HCT116 (cell line): ENCODE measurements around the gene CPA5. TPM values are rescaled to one million over a fixed set of nuclear protein-coding genes. Genes with fewer than 3 reads are reported as not detected.

Source experiments
- ATAC-seq: fragments of 200-7000 bp; cut with Tn5 transposase; 2 replicates; pipeline ENCODE4 v1.9.1; 2020; ENCODE audit warnings: mild to moderate bottlenecking, moderate library complexity
- BruUV-seq: library from RNA; stranded (reverse); fragments of 400-500 nt; replicated peaks from 2 replicates; lab custom pipeline; 2021; lab: Mats Ljungman, UMichigan
- CTCF ChIA-PET: fragments of 300-600 bp; sonication (Branson Sonifier 250); formaldehyde crosslinking; loops from one replicate; lab custom pipeline; 2021; ENCODE audit warnings: antibody characterized with exemption; lab: Charles Lee
- POLR2A ChIA-PET: fragments of 300-600, 350-600 bp; sonication (Branson Sonifier 250); formaldehyde crosslinking; loops from one replicate; lab custom pipeline; 2021; ENCODE audit warnings: antibody characterized with exemption; lab: Charles Lee
- RAD21 ChIA-PET, 2 experiments: fragments of 300-600 bp; sonication (Branson Sonifier 250); formaldehyde crosslinking; loops; one replicate each; lab custom pipeline; 2023; ENCODE audit warnings: low total read pairs in 2 of 2; ENCODE audit not compliant: uncharacterized antibody in 2 of 2, unreplicated experiment in 2 of 2, low non-redundant PET in 1 of 2; lab: Charles Lee
- DNase-seq: peaks from one replicate; pipeline ENCODE4 v3.0.0-alpha.2; 2010; ENCODE audit warnings: low read depth, low spot score
- H2AFZ ChIP-seq: fragments of 200-600 bp; shearing (Covaris generic), sonication (generic); 2 replicates; pipeline ENCODE4 v1.6.1; 2017; ENCODE audit warnings: low read depth, mixed run types, mixed read lengths, antibody characterized with exemption, low read length; ENCODE audit not compliant: poor library complexity, severe bottlenecking
- H3K27ac ChIP-seq: 2 replicates; pipeline ENCODE4 v1.5.1; 2012; ENCODE audit warnings: low read depth, low read length
- H3K27me3 ChIP-seq: fragments of 200-600 bp; sonication (generic); 2 replicates; pipeline ENCODE4 v1.6.1; 2016; ENCODE audit warnings: mixed run types, low read length, mixed read lengths; ENCODE audit not compliant: insufficient read depth
- H3K36me3 ChIP-seq, 2 experiments: fragments of 200-500 bp in 1 of 2; fragments of 200-600 bp in 1 of 2; sonication (Bioruptor generic) in 1 of 2; sonication (generic) in 1 of 2; 2 replicates each; pipeline versions ENCODE4 v1.5.1 to v1.6.1; 2014 to 2016; ENCODE audit warnings: low read length in 2 of 2, inconsistent platforms in 1 of 2, mixed read lengths in 1 of 2, mixed run types in 1 of 2; ENCODE audit not compliant: insufficient read depth in 2 of 2, control insufficient read depth in 1 of 2
- H3K4me1 ChIP-seq, 2 experiments: fragments of 200-600 bp in 1 of 2; sonication (generic) in 1 of 2; 2 replicates each; pipeline versions ENCODE4 v1.5.1 to v1.6.1; 2012 to 2017; ENCODE audit warnings: low read length in 2 of 2, inconsistent platforms in 1 of 2, mild to moderate bottlenecking in 1 of 2, mixed read lengths in 1 of 2, mixed run types in 1 of 2, moderate library complexity in 1 of 2; ENCODE audit not compliant: insufficient read depth in 2 of 2, control insufficient read depth in 1 of 2
- H3K4me2 ChIP-seq: fragments of 200-600 bp; sonication (generic); 2 replicates; pipeline ENCODE4 v1.6.1; 2017; ENCODE audit warnings: mixed run types, low read length, mixed read lengths
- H3K4me3 ChIP-seq, 2 experiments: fragments of 200-600 bp in 1 of 2; sonication (generic) in 1 of 2; replicated peaks in 1 of 2; 2 replicates each; pipeline ENCODE4 v1.5.1; 2011 to 2016; ENCODE audit warnings: low read length in 2 of 2, control low read depth in 1 of 2, low read depth in 1 of 2, mild to moderate bottlenecking in 1 of 2, mixed read lengths in 1 of 2, mixed run types in 1 of 2
- H3K79me2 ChIP-seq: fragments of 200-600 bp; sonication (generic); 2 replicates; pipeline ENCODE4 v1.6.1; 2017; ENCODE audit warnings: mild to moderate bottlenecking, mixed run types, low read length, moderate library complexity, mixed read lengths; ENCODE audit not compliant: insufficient read depth
- H3K9ac ChIP-seq: fragments of 200-600 bp; sonication (generic); 2 replicates; pipeline ENCODE4 v1.6.1; 2016; ENCODE audit warnings: low read length, mixed read lengths
- H3K9me2 ChIP-seq: fragments of 200-600 bp; sonication (generic), shearing (Covaris generic); 2 replicates; pipeline ENCODE4 v1.6.1; 2017; ENCODE audit warnings: mixed run types, mild to moderate bottlenecking, moderate library complexity; ENCODE audit not compliant: insufficient read depth
- H3K9me3 ChIP-seq, 2 experiments: fragments of 200-500 bp in 1 of 2; fragments of 200-600 bp in 1 of 2; sonication (Bioruptor generic) in 1 of 2; sonication (generic) in 1 of 2; 2 replicates each; pipeline ENCODE4 v1.6.1; 2014 to 2017; ENCODE audit warnings: low read length in 2 of 2, mixed read lengths in 2 of 2, inconsistent platforms in 1 of 2, low read depth in 1 of 2, mild to moderate bottlenecking in 1 of 2, mixed run types in 1 of 2, moderate library complexity in 1 of 2; ENCODE audit not compliant: control insufficient read depth in 1 of 2, insufficient read depth in 1 of 2
- H4K20me1 ChIP-seq: fragments of 200-600 bp; sonication (generic), shearing (Covaris generic); 2 replicates; pipeline ENCODE4 v1.6.1; 2017; ENCODE audit warnings: mixed run types, mild to moderate bottlenecking, moderate library complexity; ENCODE audit not compliant: insufficient read depth
- CBX3 ChIP-seq: IDR thresholded peaks from 2 replicates; pipeline ENCODE4 v1.6.1; 2012; ENCODE audit warnings: low read depth
- CTCF ChIP-seq, 3 experiments: fragments of 200-600 bp in 1 of 3; sonication (generic) in 1 of 3; IDR thresholded peaks in 2 of 3; conservative IDR thresholded peaks in 1 of 3; 2 replicates each; pipeline ENCODE4 v1.5.1; 2012 to 2017; ENCODE audit warnings: low read depth in 2 of 3, low read length in 2 of 3, antibody characterized with exemption in 1 of 3, borderline replicate concordance in 1 of 3, control low read depth in 1 of 3, mild to moderate bottlenecking in 1 of 3, mixed read lengths in 1 of 3, mixed run types in 1 of 3, moderate library complexity in 1 of 3; ENCODE audit not compliant: insufficient read depth in 1 of 3
- EGR1 ChIP-seq: IDR thresholded peaks from 2 replicates; pipeline ENCODE4 v1.6.1; 2012; ENCODE audit warnings: low read depth
- ELF1 ChIP-seq: IDR thresholded peaks from 2 replicates; pipeline ENCODE4 v1.6.1; 2012; ENCODE audit warnings: low read depth, borderline replicate concordance
- EZH2 ChIP-seq: fragments of 200-600 bp; sonication (generic); IDR thresholded peaks from 2 replicates; pipeline ENCODE4 v1.6.1; 2017; ENCODE audit warnings: antibody characterized with exemption, mixed run types
- FOSL1 ChIP-seq: IDR thresholded peaks from 2 replicates; pipeline ENCODE4 v1.6.1; 2012; ENCODE audit warnings: low read depth
- JUND ChIP-seq: IDR thresholded peaks from 2 replicates; pipeline ENCODE4 v1.6.1; 2012
- POLR2A ChIP-seq: IDR thresholded peaks from 2 replicates; pipeline ENCODE4 v1.7.0; 2011; ENCODE audit warnings: borderline replicate concordance; ENCODE audit not compliant: insufficient read depth, insufficient read length; ENCODE audit errors: extremely low read depth
- POLR2AphosphoS5 ChIP-seq: IDR thresholded peaks from 2 replicates; pipeline ENCODE4 v1.6.1; 2011; ENCODE audit warnings: mild to moderate bottlenecking, low read depth, low read length, moderate library complexity
- SIN3A ChIP-seq: IDR thresholded peaks from 2 replicates; pipeline ENCODE4 v1.6.1; 2012; ENCODE audit warnings: low read depth
- SP1 ChIP-seq: IDR thresholded peaks from 2 replicates; pipeline ENCODE4 v1.6.1; 2012; ENCODE audit warnings: low read depth
- SRF ChIP-seq: IDR thresholded peaks from 2 replicates; pipeline ENCODE4 v1.6.1; 2012; ENCODE audit warnings: low read depth
- TCF7L2 ChIP-seq: IDR thresholded peaks from 2 replicates; pipeline ENCODE4 v1.7.0; 2011; ENCODE audit warnings: borderline replicate concordance, inconsistent platforms; ENCODE audit not compliant: insufficient read depth, insufficient read length; ENCODE audit errors: extremely low read depth
- YY1 ChIP-seq: IDR thresholded peaks from 2 replicates; pipeline ENCODE4 v1.6.1; 2011; ENCODE audit warnings: low read length, low read depth, moderate library complexity, mild to moderate bottlenecking; ENCODE audit not compliant: insufficient replicate concordance; ENCODE audit errors: extremely low read depth
- intact Hi-C: fragments of 100-400 bp; cut with micrococcal nuclease; formaldehyde crosslinking; loops from 2 replicates; pipeline ENCODE4 v1.10.0; 2022
- total RNA-seq: library from RNA; stranded (reverse); gene quantifications from one replicate; pipeline ENCODE4 v1.2.1, GENCODE V29; 2021; ENCODE audit not compliant: unreplicated experiment
- TF ChIP-seq, protein P1 (sequence below): IDR thresholded peaks from 2 replicates; pipeline ENCODE4 v1.6.1; 2011; ENCODE audit warnings: mild to moderate bottlenecking, low read length, moderate library complexity; ENCODE audit not compliant: insufficient replicate concordance; ENCODE audit errors: extremely low read depth
- TF ChIP-seq, protein P2 (sequence below): IDR thresholded peaks from 2 replicates; pipeline ENCODE4 v1.6.1; 2012

Gene CPA5
- total RNA-seq, 1 experiment from 2014 or later, result not detected

GRCh38 chr7:130304878-130305277 is 39.7 kb upstream of the CPA5 start:
- no peaks in the 10 kb centered on the region for H4K20me1 ChIP-seq
- H2AFZ ChIP-seq, result no peak overlapping the region
- BruUV-seq, result no TSS peak
- peaks cover 0 to 33% of the 10 kb centered on the region in 2 experiments; a peak in 1 of 4 replicates for H3K36me3 ChIP-seq
- H3K79me2 ChIP-seq, result no peaks in the 10 kb centered on the region
- ChIA-PET CTCF (no interaction called here), RAD21 (no interaction called here), POLR2A (interaction anchor here (1.9 kb wide), 1 partner anchor 11 kb away, joined by 5 read pairs; the partner anchor contains the start of gene CPA4)
- H3K4me1 ChIP-seq, result no peaks in the 10 kb centered on the region
- no peaks in the 10 kb centered on the region for H3K9me3 ChIP-seq
- H3K9ac ChIP-seq, result no peak overlapping the region
- no peak for ATAC-seq
- intact Hi-C loops, result no loop called here
- no peak overlapping the region for H3K4me3 ChIP-seq
- TF ChIP-seq EZH2, result no peak
- TF ChIP-seq ELF1, result no peak
- no peak for TF ChIP-seq JUND
- no peak for TF ChIP-seq CBX3
- TF ChIP-seq SRF, result no peak
- no peak for TF ChIP-seq YY1
- TF ChIP-seq FOSL1, result no peak
- TF ChIP-seq SIN3A, result no peak
- TF ChIP-seq POLR2A, result no peak
- TF ChIP-seq, protein P1, sequence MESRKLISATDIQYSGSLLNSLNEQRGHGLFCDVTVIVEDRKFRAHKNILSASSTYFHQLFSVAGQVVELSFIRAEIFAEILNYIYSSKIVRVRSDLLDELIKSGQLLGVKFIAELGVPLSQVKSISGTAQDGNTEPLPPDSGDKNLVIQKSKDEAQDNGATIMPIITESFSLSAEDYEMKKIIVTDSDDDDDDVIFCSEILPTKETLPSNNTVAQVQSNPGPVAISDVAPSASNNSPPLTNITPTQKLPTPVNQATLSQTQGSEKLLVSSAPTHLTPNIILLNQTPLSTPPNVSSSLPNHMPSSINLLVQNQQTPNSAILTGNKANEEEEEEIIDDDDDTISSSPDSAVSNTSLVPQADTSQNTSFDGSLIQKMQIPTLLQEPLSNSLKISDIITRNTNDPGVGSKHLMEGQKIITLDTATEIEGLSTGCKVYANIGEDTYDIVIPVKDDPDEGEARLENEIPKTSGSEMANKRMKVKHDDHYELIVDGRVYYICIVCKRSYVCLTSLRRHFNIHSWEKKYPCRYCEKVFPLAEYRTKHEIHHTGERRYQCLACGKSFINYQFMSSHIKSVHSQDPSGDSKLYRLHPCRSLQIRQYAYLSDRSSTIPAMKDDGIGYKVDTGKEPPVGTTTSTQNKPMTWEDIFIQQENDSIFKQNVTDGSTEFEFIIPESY, result no peak
- no peak for TF ChIP-seq POLR2AphosphoS5
- TF ChIP-seq CTCF (IDR thresholded peaks at IDR 0.05 in 2 of 3, conservative IDR thresholded peaks at IDR 0.05 in 1 of 3; ENCODE audit: borderline replicate concordance in 1 of 3, insufficient read depth in 1 of 3, low read depth in 2 of 3, low read length in 2 of 3), result no peak
- TF ChIP-seq EGR1, result no peak
- no peak for TF ChIP-seq TCF7L2
- TF ChIP-seq, protein P2, sequence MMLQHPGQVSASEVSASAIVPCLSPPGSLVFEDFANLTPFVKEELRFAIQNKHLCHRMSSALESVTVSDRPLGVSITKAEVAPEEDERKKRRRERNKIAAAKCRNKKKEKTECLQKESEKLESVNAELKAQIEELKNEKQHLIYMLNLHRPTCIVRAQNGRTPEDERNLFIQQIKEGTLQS, result no peak
- no peak for TF ChIP-seq SP1
- H3K27ac ChIP-seq, result no peak overlapping the region
- no peak for DNase-seq
- H3K4me2 ChIP-seq, result no peak overlapping the region
- no peaks in the 10 kb centered on the region for H3K27me3 ChIP-seq
- H3K9me2 ChIP-seq, result no peaks in the 10 kb centered on the region
